Measurements from ENCODE around the gene EFNA4.

DNA sequence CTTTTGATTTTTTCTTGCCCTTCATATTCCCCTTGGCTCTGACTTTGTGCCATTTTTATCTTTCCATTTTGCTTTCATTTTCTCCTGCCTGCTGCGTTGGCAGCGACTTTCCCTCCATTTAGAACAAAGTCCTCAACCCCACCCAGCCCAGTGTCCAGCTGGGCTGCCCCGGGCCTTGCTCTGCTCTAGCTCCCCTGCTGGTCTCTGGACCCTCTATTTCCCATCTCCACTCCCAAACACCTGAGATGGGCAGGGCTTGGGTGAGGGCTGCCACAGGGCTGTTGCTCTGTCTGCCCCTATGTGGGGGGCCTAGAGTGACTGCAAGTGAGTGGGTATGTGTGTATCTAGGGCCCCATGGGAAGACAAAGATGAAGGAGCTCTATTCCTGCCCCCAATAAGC lies 19.7 kb upstream of the EFNA4 start:
- TF ChIP-seq, protein P1, sequence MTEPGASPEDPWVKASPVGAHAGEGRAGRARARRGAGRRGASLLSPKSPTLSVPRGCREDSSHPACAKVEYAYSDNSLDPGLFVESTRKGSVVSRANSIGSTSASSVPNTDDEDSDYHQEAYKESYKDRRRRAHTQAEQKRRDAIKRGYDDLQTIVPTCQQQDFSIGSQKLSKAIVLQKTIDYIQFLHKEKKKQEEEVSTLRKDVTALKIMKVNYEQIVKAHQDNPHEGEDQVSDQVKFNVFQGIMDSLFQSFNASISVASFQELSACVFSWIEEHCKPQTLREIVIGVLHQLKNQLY (CRISPR knock-in tag; IDR thresholded peaks at IDR 0.05): no peak
- TF ChIP-seq, protein P2, sequence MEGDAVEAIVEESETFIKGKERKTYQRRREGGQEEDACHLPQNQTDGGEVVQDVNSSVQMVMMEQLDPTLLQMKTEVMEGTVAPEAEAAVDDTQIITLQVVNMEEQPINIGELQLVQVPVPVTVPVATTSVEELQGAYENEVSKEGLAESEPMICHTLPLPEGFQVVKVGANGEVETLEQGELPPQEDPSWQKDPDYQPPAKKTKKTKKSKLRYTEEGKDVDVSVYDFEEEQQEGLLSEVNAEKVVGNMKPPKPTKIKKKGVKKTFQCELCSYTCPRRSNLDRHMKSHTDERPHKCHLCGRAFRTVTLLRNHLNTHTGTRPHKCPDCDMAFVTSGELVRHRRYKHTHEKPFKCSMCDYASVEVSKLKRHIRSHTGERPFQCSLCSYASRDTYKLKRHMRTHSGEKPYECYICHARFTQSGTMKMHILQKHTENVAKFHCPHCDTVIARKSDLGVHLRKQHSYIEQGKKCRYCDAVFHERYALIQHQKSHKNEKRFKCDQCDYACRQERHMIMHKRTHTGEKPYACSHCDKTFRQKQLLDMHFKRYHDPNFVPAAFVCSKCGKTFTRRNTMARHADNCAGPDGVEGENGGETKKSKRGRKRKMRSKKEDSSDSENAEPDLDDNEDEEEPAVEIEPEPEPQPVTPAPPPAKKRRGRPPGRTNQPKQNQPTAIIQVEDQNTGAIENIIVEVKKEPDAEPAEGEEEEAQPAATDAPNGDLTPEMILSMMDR (IDR thresholded peaks at IDR 0.05): no peak
- TF ChIP-seq, protein P3, sequence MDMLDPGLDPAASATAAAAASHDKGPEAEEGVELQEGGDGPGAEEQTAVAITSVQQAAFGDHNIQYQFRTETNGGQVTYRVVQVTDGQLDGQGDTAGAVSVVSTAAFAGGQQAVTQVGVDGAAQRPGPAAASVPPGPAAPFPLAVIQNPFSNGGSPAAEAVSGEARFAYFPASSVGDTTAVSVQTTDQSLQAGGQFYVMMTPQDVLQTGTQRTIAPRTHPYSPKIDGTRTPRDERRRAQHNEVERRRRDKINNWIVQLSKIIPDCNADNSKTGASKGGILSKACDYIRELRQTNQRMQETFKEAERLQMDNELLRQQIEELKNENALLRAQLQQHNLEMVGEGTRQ (CRISPR knock-in tag; IDR thresholded peaks at IDR 0.05): no peak
- TF ChIP-seq, protein P4, sequence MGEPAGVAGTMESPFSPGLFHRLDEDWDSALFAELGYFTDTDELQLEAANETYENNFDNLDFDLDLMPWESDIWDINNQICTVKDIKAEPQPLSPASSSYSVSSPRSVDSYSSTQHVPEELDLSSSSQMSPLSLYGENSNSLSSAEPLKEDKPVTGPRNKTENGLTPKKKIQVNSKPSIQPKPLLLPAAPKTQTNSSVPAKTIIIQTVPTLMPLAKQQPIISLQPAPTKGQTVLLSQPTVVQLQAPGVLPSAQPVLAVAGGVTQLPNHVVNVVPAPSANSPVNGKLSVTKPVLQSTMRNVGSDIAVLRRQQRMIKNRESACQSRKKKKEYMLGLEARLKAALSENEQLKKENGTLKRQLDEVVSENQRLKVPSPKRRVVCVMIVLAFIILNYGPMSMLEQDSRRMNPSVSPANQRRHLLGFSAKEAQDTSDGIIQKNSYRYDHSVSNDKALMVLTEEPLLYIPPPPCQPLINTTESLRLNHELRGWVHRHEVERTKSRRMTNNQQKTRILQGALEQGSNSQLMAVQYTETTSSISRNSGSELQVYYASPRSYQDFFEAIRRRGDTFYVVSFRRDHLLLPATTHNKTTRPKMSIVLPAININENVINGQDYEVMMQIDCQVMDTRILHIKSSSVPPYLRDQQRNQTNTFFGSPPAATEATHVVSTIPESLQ (CRISPR knock-in tag; IDR thresholded peaks at IDR 0.05): no peak
- TF ChIP-seq JUN (CRISPR knock-in tag; IDR thresholded peaks at IDR 0.05) (no peak), ZNF423 (CRISPR knock-in tag; IDR thresholded peaks at IDR 0.05) (no peak), ZNF232 (CRISPR knock-in tag; IDR thresholded peaks at IDR 0.05) (no peak), RELA (CRISPR knock-in tag; IDR thresholded peaks at IDR 0.05; ENCODE audit: borderline replicate concordance) (no peak)
- TF ChIP-seq, protein P5, sequence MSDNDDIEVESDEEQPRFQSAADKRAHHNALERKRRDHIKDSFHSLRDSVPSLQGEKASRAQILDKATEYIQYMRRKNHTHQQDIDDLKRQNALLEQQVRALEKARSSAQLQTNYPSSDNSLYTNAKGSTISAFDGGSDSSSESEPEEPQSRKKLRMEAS (CRISPR knock-in tag; IDR thresholded peaks at IDR 0.05): no peak
- TF ChIP-seq, protein P6, sequence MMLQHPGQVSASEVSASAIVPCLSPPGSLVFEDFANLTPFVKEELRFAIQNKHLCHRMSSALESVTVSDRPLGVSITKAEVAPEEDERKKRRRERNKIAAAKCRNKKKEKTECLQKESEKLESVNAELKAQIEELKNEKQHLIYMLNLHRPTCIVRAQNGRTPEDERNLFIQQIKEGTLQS (CRISPR knock-in tag; conservative IDR thresholded peaks at IDR 0.05): no peak
- TF ChIP-seq, protein P7, sequence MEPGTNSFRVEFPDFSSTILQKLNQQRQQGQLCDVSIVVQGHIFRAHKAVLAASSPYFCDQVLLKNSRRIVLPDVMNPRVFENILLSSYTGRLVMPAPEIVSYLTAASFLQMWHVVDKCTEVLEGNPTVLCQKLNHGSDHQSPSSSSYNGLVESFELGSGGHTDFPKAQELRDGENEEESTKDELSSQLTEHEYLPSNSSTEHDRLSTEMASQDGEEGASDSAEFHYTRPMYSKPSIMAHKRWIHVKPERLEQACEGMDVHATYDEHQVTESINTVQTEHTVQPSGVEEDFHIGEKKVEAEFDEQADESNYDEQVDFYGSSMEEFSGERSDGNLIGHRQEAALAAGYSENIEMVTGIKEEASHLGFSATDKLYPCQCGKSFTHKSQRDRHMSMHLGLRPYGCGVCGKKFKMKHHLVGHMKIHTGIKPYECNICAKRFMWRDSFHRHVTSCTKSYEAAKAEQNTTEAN (CRISPR knock-in tag; IDR thresholded peaks at IDR 0.05): no peak

All from WTC11 (cell line).